ENCODE data around the gene SHROOM1.

SHROOM1 gene

DNA sequence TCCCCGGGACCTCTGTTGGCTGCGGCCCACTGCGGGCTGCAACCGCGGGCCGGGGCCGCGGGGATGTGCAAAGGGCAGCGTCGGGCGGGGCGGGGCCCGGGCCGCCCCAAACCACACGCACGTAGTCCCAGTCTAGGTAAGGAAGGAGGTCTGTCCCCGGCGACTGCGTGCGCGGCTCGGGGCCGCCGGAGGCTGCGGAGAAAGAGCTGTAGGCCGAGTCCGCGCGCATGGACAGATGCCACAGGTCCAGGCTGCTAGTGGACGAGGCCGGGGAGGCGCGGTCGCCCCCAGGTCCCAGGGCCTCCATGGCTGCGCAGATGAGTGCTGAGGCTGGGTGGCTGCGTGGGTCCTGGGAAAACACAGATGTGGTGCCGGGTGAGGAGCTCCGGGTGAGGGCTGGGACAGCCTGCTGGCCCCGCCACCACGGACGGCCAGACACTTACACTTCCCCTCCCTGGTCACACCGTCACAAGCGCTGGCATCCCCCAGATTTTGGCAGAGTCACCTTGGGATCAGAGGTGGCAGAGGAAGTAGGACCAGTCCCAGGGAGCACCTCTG lies 4.5 kb downstream of the SHROOM1 start:
- no peak for DNase-seq (ENCODE audit: low read depth in 2 of 2)

DNA sequence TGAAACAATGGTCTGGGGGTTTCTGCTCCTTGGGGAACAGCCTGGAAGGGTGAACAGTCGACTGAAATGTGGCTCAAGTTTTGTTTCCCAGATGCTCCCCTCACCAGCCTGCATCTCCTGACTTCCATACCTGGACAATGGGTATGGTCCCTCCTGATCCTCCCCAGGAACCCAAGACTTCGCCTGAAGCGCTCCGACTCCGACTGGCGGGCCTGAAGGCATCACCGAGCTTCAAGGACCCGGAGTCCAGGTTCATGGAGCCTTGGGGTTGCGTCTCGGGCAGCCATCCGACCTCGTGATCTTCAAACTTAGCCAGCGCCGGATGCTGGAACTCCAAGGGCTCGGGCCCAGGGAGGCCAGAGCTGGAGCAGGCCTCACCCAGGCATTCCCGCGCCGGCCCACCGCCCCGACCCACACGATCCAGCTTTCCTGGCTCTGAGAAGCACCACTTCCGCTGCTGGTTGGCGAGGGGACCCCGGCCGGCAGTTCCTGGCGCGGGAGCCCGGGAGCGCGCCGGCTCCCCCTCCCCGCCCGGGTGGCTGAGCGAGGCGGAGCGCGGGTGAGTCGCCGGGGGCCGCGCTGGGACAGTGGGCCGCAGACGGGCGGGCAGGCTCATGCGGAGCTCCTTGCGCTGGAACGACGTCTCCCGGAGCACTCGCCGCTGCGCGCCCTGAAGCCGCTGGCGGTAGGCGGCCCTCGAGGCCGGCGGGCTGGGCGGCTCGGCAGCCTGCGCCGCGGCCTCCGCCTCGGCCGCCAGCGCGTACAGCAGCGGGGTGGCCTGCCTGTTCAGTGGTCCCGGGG lies 5.2 kb downstream of the SHROOM1 start:
- no peak for DNase-seq (ENCODE audit: low read depth in 2 of 2)

DNA sequence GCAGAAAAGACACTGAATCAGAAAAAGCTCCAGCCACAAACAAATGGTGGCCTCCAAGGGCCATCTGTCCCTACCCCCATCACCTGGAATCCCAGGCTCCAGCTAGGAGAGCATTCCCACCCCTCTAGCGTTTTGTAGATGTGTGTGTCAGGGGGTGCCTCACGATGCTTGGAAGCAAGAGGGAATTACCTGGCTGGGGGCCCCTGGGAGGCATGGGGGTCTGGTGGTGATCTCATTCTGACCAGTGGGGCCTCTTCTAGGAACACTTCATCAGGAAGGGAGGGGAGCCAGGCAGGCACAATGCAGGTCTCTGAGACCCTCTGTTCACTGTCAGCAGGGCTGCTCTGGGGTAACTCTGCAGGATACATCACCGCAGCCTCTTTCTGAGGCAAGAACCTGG lies 6.0 kb downstream of the SHROOM1 start:
- no peak for DNase-seq (ENCODE audit: low read depth in 2 of 2)

DNA sequence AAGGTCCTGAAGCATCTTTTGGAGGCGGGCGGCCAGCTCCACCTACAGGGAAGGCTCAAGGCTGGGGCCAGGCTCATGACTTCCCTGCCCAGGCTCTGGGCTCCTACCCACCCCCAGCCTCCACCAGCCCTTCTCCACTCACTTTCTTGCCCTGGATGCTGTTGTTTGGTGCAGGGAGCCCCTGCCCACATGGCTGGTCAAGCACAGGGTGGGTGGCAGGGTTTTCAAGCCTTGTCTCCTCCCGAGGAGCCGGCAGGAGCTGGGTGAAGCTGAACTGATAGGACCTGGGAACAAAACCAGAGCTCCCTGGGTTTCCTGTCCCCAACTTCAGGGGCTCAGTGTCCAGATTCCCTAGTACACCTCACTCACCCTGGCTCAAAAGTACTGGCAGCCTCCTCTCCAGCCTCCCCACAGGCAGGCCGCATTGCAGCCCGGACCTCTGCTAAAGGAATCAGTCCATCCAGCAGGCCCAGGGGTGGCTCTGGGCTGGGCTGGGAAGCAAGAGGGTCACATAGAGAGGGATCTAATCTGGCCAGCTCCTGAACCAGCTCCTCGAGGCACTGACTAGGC lies 6.9 kb downstream of the SHROOM1 start:
- no peak for DNase-seq (ENCODE audit: low read depth in 2 of 2)

DNA sequence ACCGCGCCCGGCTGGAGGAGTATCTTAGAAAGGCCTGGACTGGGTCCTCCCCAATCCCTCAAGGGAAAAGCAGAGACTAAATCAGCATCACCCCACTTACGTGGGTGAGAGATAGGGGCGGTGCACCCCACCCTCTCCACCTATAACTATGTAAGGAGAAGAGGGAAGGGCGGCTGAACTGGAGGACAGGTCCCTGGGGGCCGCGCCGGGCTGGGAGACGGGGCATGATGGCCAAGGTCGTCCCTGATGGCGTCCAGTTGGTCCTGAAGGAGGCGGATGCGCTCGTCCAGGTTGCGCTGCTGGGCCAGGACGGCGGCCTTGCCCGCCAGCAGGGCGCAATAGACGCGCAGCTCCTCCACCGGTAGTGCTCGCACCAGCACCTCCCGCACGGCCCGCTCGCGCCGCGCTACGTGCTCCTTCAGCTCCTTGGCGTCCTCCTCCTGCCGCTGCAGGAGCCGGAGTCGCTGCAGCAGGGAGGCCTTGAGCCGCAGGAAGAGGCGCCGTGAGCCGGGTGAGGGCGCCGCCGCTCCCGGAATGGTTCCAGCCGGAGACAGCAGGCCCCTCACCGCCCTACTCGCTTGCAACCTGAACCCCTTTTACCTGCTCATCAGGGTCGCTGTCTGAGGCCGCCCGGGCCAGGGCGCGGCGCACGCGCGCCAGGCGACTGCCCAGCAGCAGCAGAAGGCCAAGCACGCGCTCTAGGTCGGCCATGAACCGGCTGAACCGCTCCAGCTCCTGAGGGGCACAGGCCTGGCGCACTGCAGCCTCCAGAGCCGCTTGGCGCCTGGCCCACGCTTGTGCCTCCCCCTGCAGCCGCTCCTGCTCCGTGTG lies 7.6 kb downstream of the SHROOM1 start:
- DNase-seq (ENCODE audit: low read depth in 2 of 2): no peak

DNA sequence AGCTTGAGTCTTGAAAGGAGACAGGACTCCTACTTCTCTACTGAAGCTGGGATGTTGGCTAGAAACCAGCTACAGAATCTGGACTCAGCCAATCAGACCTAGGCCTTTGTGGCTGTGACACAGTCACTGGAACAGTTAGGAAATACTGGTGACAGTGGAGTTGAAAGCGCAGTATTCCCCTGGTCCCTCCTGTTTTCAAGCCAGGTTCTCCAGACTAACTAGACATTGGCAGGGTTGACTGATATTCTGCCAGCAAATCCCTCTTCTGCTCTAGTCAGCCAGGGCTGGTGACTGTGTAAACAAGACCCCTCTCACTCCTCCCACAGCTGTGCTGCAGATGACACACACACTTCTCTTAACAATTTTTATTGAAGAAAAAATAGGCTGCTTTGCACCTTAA lies 8.7 kb downstream of the SHROOM1 start:
- DNase-seq (ENCODE audit: low read depth in 2 of 2): no peak

DNA sequence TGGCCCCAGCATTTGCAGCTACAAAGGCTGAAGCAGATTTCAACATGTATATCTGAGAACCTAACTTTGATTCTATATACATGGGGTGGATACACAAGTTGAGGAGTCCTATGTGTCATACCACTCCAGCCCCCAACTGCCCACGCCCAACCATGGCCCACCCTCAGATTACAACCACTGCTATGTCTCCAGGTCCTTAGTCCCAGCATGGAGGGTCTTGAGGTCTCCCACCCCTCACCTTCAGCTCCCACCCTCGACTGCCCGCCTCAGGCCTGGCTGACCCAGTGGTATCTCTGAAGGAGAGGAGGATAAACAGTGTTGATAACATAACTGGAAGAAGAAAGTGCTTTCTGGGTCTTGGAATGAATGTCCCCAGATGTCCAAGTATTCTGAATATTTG lies 9.1 kb downstream of the SHROOM1 start:
- DNase-seq (ENCODE audit: low read depth in 2 of 2): no peak

DNA sequence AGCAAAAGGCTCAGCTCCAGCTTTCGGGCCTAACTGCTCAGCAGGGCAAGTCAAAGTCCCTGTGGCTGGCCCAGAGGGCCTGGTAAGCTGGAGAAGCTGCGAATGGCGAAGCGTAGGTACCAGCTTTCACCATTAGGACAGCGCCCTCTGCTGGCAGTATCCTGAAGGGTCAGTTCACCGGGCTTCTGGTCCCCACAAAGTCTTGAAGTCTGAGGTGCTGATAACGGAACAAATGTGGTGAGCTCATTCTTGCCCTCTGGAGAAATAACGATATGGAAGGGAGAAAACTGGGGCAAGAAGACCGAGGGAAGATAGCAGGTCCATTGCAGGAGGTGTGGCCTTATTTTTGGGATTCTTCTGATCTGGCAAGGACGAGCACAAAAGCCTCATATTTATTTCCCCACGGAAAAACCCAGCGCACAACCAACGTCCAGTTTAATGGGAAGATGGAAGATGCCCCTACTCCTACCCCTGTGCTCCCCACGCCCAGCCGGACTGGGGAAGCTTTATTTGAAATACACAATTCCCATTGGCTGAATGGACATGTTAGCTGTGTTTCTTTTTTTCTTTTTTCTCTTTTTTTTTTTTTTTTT lies 10.2 kb downstream of the SHROOM1 start:
- DNase-seq (ENCODE audit: low read depth in 2 of 2): peak; percentile 77 to 87

DNA sequence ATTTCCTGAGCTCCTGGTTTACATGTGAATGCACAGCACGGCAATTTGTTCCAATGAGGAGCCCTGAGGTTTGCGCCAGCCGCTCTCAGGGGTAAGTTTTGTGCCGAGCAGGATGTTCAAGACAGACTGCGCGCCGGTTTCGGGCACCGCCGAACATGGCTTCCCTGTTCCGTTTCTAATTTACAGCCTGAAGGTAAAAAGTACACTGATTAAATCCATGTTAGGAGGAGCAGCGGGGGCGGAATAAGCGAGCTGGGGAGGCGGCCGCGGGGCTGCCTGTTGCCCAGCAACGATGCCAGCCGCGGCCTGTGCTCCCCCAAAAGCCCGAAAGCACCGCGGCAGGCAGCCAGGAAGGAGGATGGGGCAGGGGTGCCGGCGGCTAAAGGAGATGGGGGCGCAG lies 11.0 kb downstream of the SHROOM1 start:
- no peak for DNase-seq (ENCODE audit: low read depth in 2 of 2)

DNA sequence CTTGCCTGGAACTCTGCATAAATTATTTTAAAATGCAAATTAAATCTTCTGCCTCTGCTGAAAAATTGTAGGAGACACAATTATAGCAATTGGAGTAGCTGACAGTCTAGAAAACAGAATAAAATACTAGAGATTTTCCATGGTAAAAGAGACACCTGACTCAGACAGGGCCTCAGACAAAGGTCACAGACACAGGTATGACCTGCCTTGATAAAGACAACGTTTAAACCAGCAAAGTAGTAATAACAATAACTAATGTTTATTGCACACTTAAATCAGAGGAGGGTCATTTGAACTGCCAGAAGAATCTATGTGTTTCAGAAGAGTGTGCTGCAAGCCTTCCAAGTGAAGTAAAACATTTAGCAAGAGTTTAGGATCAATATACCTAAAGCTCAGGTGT lies 13.4 kb downstream of the SHROOM1 start:
- DNase-seq (ENCODE audit: low read depth in 2 of 2): no peak

DNA sequence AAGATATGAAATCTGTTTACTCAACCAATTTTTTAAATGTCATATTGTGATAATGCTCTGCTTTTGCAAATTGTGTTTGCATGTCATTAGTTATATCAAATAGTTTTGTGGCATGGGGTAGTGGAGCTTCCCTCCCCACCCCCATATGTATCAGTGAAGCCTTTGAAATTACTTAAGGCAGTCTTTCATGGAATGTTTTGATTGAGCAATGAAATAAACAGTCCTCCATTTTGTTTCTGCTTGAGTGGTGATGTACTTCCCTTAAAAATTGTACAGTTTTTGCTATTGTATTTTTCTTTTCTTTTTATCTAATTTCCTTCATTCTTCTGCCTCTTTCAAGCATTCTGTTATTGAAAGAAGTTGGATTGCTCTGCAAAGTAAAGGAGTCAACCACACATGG lies 13.9 kb downstream of the SHROOM1 start:
- DNase-seq (ENCODE audit: low read depth in 2 of 2): no peak

DNA sequence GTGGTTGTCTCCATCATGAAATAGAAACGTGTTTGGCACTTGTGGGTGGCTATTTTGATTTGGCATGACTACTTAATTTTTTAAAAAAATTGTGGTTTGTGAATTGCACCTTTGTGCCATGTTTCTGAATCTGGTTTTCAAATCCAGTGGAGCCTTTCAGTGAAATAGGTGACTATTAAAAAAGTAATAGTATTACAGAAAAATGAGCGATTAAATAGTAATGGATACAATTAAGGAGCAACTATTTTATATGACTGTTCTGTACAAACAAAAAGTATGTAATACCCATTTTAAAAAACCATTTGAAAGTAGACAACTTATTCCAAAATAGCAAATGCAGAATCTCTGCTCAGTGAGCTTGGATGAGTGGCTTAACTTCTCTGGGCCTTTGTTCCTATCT lies 14.4 kb downstream of the SHROOM1 start:
- no peak for DNase-seq (ENCODE audit: low read depth in 2 of 2)

DNA sequence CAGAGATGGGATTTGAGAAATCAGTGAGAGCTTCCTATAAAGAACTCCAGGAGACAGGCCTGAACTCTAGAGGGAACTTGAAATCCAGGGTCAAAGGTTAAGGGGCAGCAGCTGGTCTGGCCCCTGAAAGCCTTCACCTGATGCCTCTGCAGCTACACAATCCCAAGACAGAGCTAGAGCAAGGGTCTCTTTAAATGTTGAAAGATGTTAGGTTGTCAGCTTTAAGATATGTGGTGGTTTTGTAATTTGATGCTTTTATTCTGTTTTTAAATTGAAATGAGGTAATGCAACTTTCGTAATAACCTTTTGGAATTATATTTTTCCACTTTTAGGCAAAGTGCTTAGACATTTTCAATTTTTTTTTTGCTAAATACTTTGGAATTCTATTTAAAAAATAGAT lies 15.0 kb downstream of the SHROOM1 start:
- no peak for DNase-seq (ENCODE audit: low read depth in 2 of 2)

DNA sequence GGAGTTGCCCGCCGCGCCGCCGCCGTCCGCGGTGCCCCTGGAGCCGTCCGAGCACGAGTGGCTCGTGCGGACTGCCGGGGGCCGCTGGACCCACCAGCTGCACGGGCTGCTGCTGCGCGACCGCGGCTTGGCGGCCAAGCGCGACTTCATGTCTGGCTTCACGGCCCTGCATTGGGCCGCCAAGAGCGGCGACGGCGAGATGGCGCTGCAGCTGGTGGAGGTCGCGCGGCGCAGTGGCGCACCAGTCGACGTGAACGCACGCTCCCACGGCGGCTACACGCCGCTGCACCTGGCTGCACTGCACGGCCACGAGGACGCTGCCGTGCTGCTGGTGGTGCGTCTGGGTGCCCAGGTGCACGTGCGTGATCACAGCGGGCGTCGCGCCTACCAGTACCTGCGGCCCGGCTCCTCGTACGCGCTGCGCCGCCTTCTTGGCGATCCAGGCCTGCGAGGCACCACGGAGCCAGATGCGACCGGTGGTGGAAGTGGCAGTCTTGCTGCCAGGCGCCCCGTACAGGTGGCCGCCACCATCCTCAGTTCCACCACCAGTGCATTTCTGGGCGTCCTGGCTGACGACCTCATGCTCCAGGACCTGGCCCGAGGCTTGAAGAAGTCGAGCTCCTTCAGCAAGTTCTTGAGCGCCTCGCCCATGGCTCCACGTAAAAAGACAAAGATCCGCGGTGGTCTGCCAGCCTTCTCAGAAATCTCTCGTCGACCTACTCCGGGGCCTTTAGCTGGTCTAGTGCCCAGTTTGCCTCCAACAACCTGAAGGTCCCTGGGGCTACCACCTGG lies 15.7 kb downstream of the SHROOM1 start:
- DNase-seq (ENCODE audit: low read depth in 2 of 2): no peak

DNA sequence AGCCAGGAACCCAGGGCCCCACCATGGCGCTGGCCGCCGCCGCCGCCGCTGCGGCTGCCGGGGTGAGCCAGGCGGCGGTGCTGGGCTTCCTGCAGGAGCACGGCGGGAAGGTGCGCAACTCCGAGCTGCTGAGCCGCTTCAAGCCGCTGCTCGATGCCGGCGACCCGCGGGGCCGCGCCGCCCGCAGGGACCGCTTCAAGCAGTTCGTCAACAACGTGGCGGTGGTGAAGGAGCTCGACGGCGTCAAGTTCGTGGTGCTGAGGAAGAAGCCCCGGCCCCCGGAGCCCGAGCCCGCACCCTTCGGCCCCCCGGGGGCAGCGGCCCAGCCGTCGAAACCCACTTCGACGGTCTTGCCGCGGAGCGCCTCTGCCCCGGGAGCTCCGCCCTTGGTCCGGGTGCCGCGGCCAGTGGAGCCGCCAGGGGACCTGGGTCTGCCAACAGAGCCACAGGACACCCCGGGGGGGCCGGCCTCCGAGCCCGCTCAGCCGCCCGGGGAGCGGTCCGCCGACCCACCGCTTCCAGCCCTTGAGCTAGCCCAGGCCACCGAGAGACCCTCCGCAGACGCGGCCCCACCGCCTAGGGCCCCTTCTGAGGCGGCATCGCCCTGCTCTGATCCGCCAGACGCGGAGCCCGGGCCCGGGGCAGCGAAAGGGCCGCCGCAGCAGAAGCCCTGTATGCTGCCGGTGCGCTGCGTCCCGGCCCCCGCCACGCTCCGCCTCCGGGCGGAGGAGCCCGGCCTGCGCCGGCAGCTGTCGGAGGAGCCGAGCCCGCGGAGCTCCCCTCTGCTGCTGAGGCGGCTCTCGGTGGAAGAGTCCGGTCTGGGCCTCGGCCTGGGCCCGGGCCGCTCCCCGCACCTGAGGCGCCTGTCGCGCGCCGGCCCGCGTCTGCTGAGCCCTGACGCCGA lies 16.6 kb downstream of the SHROOM1 start:
- no peak for DNase-seq (ENCODE audit: low read depth in 2 of 2)

DNA sequence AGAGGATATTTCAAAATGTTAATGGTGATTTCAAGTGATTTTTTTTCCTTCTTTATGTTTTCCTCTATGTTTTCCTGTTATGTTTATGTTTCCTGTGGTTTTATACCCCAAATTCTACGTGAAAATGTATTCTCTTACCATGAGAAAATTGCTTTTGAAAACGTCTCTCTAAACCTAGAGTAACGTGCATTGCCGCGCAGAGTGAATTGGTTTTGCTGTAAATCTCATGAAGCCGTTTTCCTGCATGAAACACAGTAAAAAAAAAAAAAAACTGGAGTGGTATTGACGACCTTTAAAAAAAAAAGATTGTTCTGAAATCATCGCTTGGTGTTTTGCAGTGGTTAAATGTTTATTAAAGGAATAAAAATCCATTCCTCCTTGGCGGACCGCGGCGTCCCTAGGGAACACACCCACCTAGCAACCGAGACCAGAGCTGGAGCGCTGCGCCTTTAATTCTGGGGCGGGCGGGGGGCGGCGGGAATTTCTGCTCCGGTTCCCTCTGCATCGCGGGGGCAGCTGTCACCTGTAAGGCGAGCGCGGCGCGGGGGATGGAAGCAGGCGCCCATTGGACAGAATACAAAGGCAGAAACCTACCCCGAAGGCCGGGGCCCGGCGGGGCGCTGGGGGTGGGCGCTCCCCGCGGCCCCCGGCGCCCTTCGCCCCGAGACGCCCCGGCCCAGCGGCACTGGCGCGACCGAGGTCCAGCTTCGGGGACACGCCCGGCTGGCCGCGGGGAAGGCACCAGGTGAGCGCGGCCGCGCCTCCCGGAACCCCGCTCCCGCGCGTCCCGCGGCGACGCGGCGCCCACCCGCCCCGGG lies 17.5 kb downstream of the SHROOM1 start, which contains the start of gene SOWAHA:
SOWAHA (plus strand) TSS at position 522 of the 818 bp plus-strand sequence. CDS start 320 bp downstream, outside the sequence.
- DNase-seq (ENCODE audit: low read depth in 2 of 2): no peak

DNA sequence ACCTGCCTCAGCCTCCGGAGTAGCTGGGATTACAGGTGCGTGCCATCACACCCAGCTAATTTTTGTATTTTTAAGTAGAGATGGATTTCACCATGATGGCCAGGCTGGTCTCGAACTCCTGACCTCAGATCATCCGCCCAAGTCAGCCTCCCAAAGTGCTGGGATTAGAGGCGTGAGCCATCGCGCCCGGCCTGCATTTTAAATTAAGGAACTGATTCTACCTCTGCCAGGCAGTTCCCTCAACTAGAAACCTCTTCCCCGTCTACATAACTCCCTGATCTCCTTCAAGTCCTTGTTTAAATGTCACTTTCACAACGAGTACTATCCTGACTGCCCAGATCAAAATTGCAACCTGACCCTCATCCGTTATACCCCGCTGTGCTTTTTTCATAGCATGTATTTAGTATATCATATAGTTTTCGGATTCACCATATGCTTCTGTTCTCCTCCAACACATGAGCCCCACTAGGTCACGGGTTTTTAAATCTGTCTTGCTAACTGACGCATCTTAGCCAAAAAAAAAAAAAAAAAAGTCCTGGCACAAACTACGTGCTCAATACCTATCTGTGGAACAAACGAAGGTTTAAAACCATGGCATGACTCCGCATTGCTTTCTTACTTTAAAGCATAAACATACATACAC lies 18.2 kb downstream of the SHROOM1 start:
- no peak for DNase-seq (ENCODE audit: low read depth in 2 of 2)

DNA sequence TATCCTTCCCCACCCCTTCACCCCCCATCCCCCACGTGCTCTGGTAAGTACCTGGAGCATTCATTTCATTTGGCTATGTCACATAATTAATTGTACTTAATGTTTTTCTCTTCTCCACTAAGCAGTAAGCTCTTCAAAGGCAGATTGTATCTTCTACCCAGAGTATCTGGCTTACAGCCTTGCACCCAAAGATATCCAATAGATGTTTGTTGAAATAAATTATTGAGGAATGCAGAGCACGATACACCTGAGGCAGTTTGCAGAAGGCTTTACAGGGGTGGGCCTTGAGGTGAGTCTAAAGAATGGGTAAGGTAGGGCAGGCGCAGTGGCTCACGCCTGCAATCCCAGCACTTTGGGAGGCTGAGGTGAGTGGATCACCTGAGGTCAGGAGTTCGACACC lies 19.8 kb downstream of the SHROOM1 start:
- DNase-seq (ENCODE audit: low read depth in 2 of 2): no peak

DNA sequence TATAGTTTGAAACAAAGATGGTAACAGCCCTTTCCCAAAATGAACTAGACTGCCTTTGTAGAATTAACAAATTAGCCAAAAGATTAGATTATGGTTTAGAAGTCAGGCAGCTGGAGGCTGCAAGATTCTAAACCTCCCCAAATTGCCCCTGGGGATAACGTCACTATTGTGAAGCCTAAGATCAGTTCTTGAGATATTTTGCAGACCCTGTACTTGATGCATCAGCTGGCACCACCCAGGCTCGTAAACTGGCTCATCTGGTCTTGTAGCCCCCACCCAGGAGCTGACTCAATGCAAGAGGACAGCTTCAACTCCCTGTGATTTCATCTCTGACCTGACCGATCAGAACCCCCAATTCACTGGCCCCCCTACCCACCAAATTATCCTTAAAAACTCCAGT lies 21.6 kb downstream of the SHROOM1 start:
- DNase-seq (ENCODE audit: low read depth in 2 of 2): no peak

Data from stimulated activated CD8-positive, alpha-beta memory T cell treated with anti-CD3 and anti-CD28 coated beads, Interleukin-7, amount 100 ng/mL, for 1 hour (primary cell).